ENCODE data around the gene VIT.

VIT gene

GRCh38 chr2:36696533-36696932 lies at the start of gene VIT:
VIT (plus strand) TSS chr2:36696707; CDS start chr2:36716371, 19,664 bp downstream.
- no peak for DNase-seq (ENCODE audit: low read depth)

GRCh38 chr2:36650031-36650829 lies 46.3 kb upstream of the VIT start:
- DNase-seq (ENCODE audit: low read depth): no peak

GRCh38 chr2:36653155-36653554 lies 43.4 kb upstream of the VIT start:
- no peak for DNase-seq (ENCODE audit: low read depth)

- no peak for DNase-seq (ENCODE audit: low read depth)
Observed at GRCh38 chr2:36653967-36654694, 42.4 kb upstream of the VIT start.

- DNase-seq (ENCODE audit: low read depth): no peak
Observed at GRCh38 chr2:36655453-36655852, 41.1 kb upstream of the VIT start.

GRCh38 chr2:36657703-36658102 lies 38.8 kb upstream of the VIT start:
- DNase-seq (ENCODE audit: low read depth): no peak

- DNase-seq (ENCODE audit: low read depth): no peak
Observed at GRCh38 chr2:36658277-36658748, 38.2 kb upstream of the VIT start.

GRCh38 chr2:36659218-36659617 lies 37.3 kb upstream of the VIT start:
- DNase-seq (ENCODE audit: low read depth): no peak

GRCh38 chr2:36659872-36660312 lies 36.6 kb upstream of the VIT start:
- DNase-seq (ENCODE audit: low read depth): no peak

GRCh38 chr2:36662638-36663037 lies 33.9 kb upstream of the VIT start:
- DNase-seq (ENCODE audit: low read depth): no peak

GRCh38 chr2:36663295-36663694 lies 33.2 kb upstream of the VIT start:
- no peak for DNase-seq (ENCODE audit: low read depth)

- no peak for DNase-seq (ENCODE audit: low read depth)
Observed at GRCh38 chr2:36663851-36664695, 32.4 kb upstream of the VIT start.

GRCh38 chr2:36664696-36665076 lies 31.8 kb upstream of the VIT start:
- no peak for DNase-seq (ENCODE audit: low read depth)

GRCh38 chr2:36667931-36668330 lies 28.6 kb upstream of the VIT start:
- no peak for DNase-seq (ENCODE audit: low read depth)

- DNase-seq (ENCODE audit: low read depth): no peak
Observed at GRCh38 chr2:36670881-36671595, 25.5 kb upstream of the VIT start.

GRCh38 chr2:36671731-36672130 lies 24.8 kb upstream of the VIT start:
- no peak for DNase-seq (ENCODE audit: low read depth)

GRCh38 chr2:36672199-36672598 lies 24.3 kb upstream of the VIT start:
- no peak for DNase-seq (ENCODE audit: low read depth)

GRCh38 chr2:36675579-36676282 lies 20.8 kb upstream of the VIT start:
- no peak for DNase-seq (ENCODE audit: low read depth)

GRCh38 chr2:36676364-36676763 lies 20.1 kb upstream of the VIT start:
- no peak for DNase-seq (ENCODE audit: low read depth)

GRCh38 chr2:36677386-36677785 lies 19.1 kb upstream of the VIT start:
- DNase-seq (ENCODE audit: low read depth): no peak

- DNase-seq (ENCODE audit: low read depth): no peak
Observed at GRCh38 chr2:36677996-36678605, 18.4 kb upstream of the VIT start.
